CD14-positive monocyte (primary cell): ENCODE data around the gene RNFT2. TPM values are rescaled to one million over a fixed set of nuclear protein-coding genes. Genes with fewer than 3 reads are reported as not detected.

Experiments used
- DNase-seq, 3 donors: peaks; one replicate each; pipeline ENCODE4 v3.0.0-alpha.2; 2011 to 2022
- H2AFZ ChIP-seq: 2 replicates; pipeline ENCODE4 v1.6.0; 2012; ENCODE audit warnings: mild to moderate bottlenecking, low read depth, low read length, inconsistent platforms; ENCODE audit not compliant: insufficient read depth, poor library complexity, severe bottlenecking
- H3K27ac ChIP-seq, 2 donors: 1 replicate in 1 of 2; 2 replicates in 1 of 2; pipeline ENCODE4 v1.5.1; 2012 to 2013; ENCODE audit warnings: low read length in 2 of 2, control low read depth in 1 of 2, inconsistent platforms in 1 of 2, low read depth in 1 of 2, mild to moderate bottlenecking in 1 of 2
- H3K27me3 ChIP-seq, 2 donors: one replicate each; pipeline versions ENCODE4 v1.6.0 to v1.6.1; 2011 to 2013; ENCODE audit warnings: low read length in 2 of 2; ENCODE audit not compliant: control insufficient read depth in 2 of 2, insufficient read depth in 2 of 2
- H3K36me3 ChIP-seq, 2 donors: replicated peaks in 1 of 2; 1 replicate in 1 of 2; 2 replicates in 1 of 2; pipeline versions ENCODE4 v1.5.1 to v1.6.1; 2012 to 2013; ENCODE audit warnings: low read length in 2 of 2, control low read depth in 1 of 2, inconsistent platforms in 1 of 2, mild to moderate bottlenecking in 1 of 2; ENCODE audit not compliant: insufficient read depth in 2 of 2, control insufficient read depth in 1 of 2
- H3K4me1 ChIP-seq, 2 donors: 1 replicate in 1 of 2; 2 replicates in 1 of 2; pipeline versions ENCODE4 v1.5.1 to v1.6.1; 2012 to 2013; ENCODE audit warnings: low read length in 2 of 2, control low read depth in 1 of 2, inconsistent platforms in 1 of 2, mild to moderate bottlenecking in 1 of 2, moderate library complexity in 1 of 2; ENCODE audit not compliant: insufficient read depth in 2 of 2, control insufficient read depth in 1 of 2
- H3K4me2 ChIP-seq: replicated peaks from 2 replicates; pipeline ENCODE3; 2012; ENCODE audit warnings: low read length, moderate library complexity, mild to moderate bottlenecking; ENCODE audit not compliant: poor library complexity, severe bottlenecking; ENCODE audit errors: extremely low read depth
- H3K4me3 ChIP-seq, 3 experiments: fragments of 200-600 bp in 1 of 3; sonication (generic) in 1 of 3; replicated peaks in 1 of 3; 1 replicate in 2 of 3; 2 replicates in 1 of 3; pipeline ENCODE4 v1.5.1; 2011 to 2013; ENCODE audit warnings: low read length in 3 of 3, mild to moderate bottlenecking in 3 of 3, control low read depth in 2 of 3, low read depth in 2 of 3, inconsistent platforms in 1 of 3, moderate library complexity in 1 of 3
- H3K79me2 ChIP-seq: 2 replicates; pipeline ENCODE4 v1.6.0; 2012; ENCODE audit warnings: mild to moderate bottlenecking, control low read depth, inconsistent platforms, low read length, moderate library complexity; ENCODE audit not compliant: insufficient read depth
- H3K9ac ChIP-seq: 2 replicates; pipeline ENCODE4 v1.6.0; 2017; ENCODE audit warnings: low read length, mild to moderate bottlenecking; ENCODE audit not compliant: insufficient read depth, poor library complexity, severe bottlenecking
- H3K9me3 ChIP-seq, 2 donors: replicated peaks in 1 of 2; 1 replicate in 1 of 2; 2 replicates in 1 of 2; pipeline versions ENCODE4 v1.5.1 to v1.6.1; 2012 to 2013; ENCODE audit warnings: low read length in 2 of 2, control low read depth in 1 of 2; ENCODE audit not compliant: control insufficient read depth in 1 of 2, insufficient read depth in 1 of 2
- H4K20me1 ChIP-seq: 2 replicates; pipeline ENCODE4 v1.6.0; 2012; ENCODE audit warnings: mild to moderate bottlenecking, low read length, control low read depth, moderate library complexity; ENCODE audit not compliant: insufficient read depth
- H3K27ac Mint-ChIP-seq, 7 donors: one replicate each; pipeline ENCODE4 v1.8.0; 2020; ENCODE audit warnings: mild to moderate bottlenecking in 7 of 7, mixed read lengths in 7 of 7, moderate library complexity in 6 of 7, inconsistent platforms in 2 of 7
- H3K27me3 Mint-ChIP-seq, 3 donors: one replicate each; pipeline ENCODE4 v1.8.0; 2021 to 2022; ENCODE audit warnings: low read depth in 3 of 3, mild to moderate bottlenecking in 3 of 3, mixed read lengths in 3 of 3, moderate library complexity in 3 of 3, inconsistent platforms in 1 of 3
- H3K36me3 Mint-ChIP-seq, 2 donors: one replicate each; pipeline ENCODE4 v1.8.0; 2020; ENCODE audit warnings: mixed read lengths in 2 of 2, inconsistent platforms in 1 of 2, mild to moderate bottlenecking in 1 of 2
- H3K4me1 Mint-ChIP-seq: one replicate; pipeline ENCODE4 v1.8.0; 2020; ENCODE audit warnings: mild to moderate bottlenecking, mixed read lengths
- H3K4me3 Mint-ChIP-seq, 2 donors: one replicate each; pipeline ENCODE4 v1.8.0; 2020; ENCODE audit warnings: mild to moderate bottlenecking in 2 of 2, mixed read lengths in 2 of 2, moderate library complexity in 1 of 2
- H3K9me3 Mint-ChIP-seq, 7 donors: one replicate each; pipeline ENCODE4 v1.8.0; 2020 to 2022; ENCODE audit warnings: mixed read lengths in 7 of 7, mild to moderate bottlenecking in 6 of 7, moderate library complexity in 6 of 7, inconsistent platforms in 2 of 7
- WGBS: methylation state at CpG from one replicate; pipeline ENCODE4 v1.1.5; 2013; ENCODE audit warnings: missing lambda C conversion rate; ENCODE audit not compliant: insufficient coverage; 5-methylcytosine and 5-hydroxymethylcytosine counted together
- intact Hi-C, 2 donors: fragments of 100-400 bp; cut with micrococcal nuclease; formaldehyde crosslinking; loops; one replicate each; pipeline versions ENCODE4 v1.15.0 to v1.15.1; 2023
- polyA plus RNA-seq, 3 donors: library from polyadenylated mRNA; depleted of rRNA in 1 of 3; unstranded in 2 of 3; stranded (reverse) in 1 of 3; fragments of 300-500 nt in 2 of 3; fragments of >200 nt in 1 of 3; fragmentation: Illumina TruSeq in 2 of 3; gene quantifications; 1 replicate in 2 of 3; 2 replicates in 1 of 3; pipeline ENCODE4 v1.2.3, GENCODE V29; 2012 to 2021
- TF ChIP-seq, protein P1 (sequence below): fragments of 200-600 bp; IDR thresholded peaks from one replicate; pipeline ENCODE4 v1.8.0; 2022; ENCODE audit warnings: antibody characterized with exemption, mild to moderate bottlenecking

Gene RNFT2
- polyA plus RNA-seq, 3 donors, result 0.05 TPM; not detected in 2

DNA sequence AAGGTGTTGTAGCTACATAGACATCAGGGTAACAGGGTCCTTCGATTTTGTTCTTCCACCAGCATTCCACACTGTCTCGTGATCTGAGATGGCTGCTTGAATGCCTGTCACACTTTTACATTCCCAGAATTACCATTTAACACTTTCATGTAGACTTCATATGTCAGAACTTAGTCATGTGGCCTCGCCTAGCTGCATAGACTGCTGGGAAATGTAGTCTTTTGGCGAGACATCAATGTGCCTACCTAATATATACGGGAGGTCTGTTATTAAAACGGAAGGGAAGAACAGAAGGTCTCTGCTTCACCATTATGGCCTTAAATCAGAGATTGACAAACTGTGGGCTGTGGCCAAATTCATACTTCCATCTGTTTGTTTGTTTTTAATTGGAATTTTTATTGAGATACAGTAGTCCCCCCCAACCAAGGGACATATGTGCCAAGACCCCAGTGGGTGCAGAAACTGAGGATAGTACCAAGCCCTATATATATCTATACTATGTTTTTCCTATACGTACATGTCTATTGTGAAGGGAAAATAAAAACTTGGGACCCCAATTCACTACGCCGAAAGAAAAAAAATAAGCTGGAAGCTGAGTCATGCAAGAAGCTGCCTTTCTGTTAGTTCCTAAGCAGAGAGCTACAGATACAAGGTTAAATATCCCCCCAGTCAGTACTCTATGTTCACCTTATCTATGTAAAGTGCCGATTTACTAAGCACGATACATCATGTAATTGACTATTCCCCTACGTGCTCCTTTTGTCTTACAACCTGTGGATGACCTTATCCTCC lies 154.4 kb downstream of the RNFT2 start:
- H2AFZ ChIP-seq, result no peak overlapping the region
- Mint-ChIP-seq H3K36me3 (no peaks in the 10 kb centered on the region), H3K4me1 (no peaks in the 10 kb centered on the region), H3K9me3 (peaks cover 0 to 4% (median 0%) of the 10 kb centered on the region in 7 donors), H3K27ac (no peak overlapping the region), H3K27me3 (peaks cover 15 to 17% (median 15%) of the 10 kb centered on the region in 3 donors), H3K4me3 (no peak overlapping the region)
- peaks cover 3 to 4% of the 10 kb centered on the region in 2 donors for H3K27me3 ChIP-seq
- TF ChIP-seq, protein P1, sequence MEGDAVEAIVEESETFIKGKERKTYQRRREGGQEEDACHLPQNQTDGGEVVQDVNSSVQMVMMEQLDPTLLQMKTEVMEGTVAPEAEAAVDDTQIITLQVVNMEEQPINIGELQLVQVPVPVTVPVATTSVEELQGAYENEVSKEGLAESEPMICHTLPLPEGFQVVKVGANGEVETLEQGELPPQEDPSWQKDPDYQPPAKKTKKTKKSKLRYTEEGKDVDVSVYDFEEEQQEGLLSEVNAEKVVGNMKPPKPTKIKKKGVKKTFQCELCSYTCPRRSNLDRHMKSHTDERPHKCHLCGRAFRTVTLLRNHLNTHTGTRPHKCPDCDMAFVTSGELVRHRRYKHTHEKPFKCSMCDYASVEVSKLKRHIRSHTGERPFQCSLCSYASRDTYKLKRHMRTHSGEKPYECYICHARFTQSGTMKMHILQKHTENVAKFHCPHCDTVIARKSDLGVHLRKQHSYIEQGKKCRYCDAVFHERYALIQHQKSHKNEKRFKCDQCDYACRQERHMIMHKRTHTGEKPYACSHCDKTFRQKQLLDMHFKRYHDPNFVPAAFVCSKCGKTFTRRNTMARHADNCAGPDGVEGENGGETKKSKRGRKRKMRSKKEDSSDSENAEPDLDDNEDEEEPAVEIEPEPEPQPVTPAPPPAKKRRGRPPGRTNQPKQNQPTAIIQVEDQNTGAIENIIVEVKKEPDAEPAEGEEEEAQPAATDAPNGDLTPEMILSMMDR, result no peak
- no peaks in the 10 kb centered on the region for H3K36me3 ChIP-seq
- H3K4me1 ChIP-seq, result peaks cover 0 to 12% of the 10 kb centered on the region in 2 donors
- WGBS, result 100% methylated on average over 5 of the region's 12 CpGs
- no peak overlapping the region for H3K9ac ChIP-seq
- H3K9me3 ChIP-seq, result peaks cover 0 to 3% of the 10 kb centered on the region in 2 donors
- H4K20me1 ChIP-seq, result no peaks in the 10 kb centered on the region
- no peak overlapping the region for H3K27ac ChIP-seq
- DNase-seq, result no peak
- no peak overlapping the region for H3K4me3 ChIP-seq
- no peak overlapping the region for H3K4me2 ChIP-seq
- no peaks in the 10 kb centered on the region for H3K79me2 ChIP-seq
- intact Hi-C loops, result no loop called here

DNA sequence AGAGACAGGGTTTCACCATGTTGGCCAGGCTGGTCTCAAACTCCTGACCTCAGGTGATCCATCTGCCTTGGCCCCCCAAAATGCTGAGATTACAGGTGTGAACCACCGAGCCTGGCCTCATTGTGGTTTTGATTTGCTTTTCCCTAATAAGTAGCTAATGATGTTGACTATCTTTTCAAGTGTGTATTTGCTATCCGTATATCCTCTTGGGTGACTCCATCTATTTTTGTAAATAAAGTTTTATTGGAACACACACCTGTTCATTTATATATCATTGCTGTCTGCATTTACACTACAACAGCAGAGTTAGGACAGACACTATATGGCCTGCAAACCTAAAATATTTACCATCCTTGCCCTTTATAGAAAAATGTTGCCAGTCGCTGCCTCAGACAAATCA lies 156.8 kb downstream of the RNFT2 start:
- DNase-seq, result no peak
- Histone ChIP-seq H4K20me1 (no peaks in the 10 kb centered on the region), H3K9me3 (peaks cover 0 to 3% of the 10 kb centered on the region in 2 donors), H3K27me3 (peaks cover 4 to 6% of the 10 kb centered on the region in 2 donors), H3K4me3 (no peak overlapping the region), H3K4me2 (no peak overlapping the region), H2AFZ (no peak overlapping the region), H3K36me3 (no peaks in the 10 kb centered on the region), H3K4me1 (no peaks in the 10 kb centered on the region), H3K9ac (no peak overlapping the region), H3K27ac (no peak overlapping the region), H3K79me2 (no peaks in the 10 kb centered on the region)
- TF ChIP-seq, protein P1, result no peak
- Mint-ChIP-seq H3K9me3 (peaks cover 0 to 4% (median 0%) of the 10 kb centered on the region in 7 donors), H3K4me1 (no peaks in the 10 kb centered on the region), H3K27me3 (peaks cover 14 to 22% (median 16%) of the 10 kb centered on the region in 3 donors), H3K27ac (no peak overlapping the region), H3K4me3 (no peak overlapping the region), H3K36me3 (no peaks in the 10 kb centered on the region)
- WGBS, result 100% methylated on average over 1 of the region's 3 CpGs
- intact Hi-C loops, result no loop called here
